SJCRH30 (cell line): ENCODE results near the gene DEFB123. TPM values are rescaled to one million over a fixed set of nuclear protein-coding genes. Genes with fewer than 3 reads are reported as not detected.
"Not testable (repeated sequence)": the region's sequence is repeated elsewhere in the genome, so short reads cannot be mapped to it uniquely, and the experiment has no call there.

Experiments used
- DNase-seq, 2 experiments: peaks; one replicate each; pipeline ENCODE4 v3.0.0-alpha.2; 2015 to 2020
- H3K27ac ChIP-seq: fragments of 250-450 bp; sonication (Bioruptor Pico); 2 replicates; pipeline ENCODE4 v1.5.1; 2020; ENCODE audit warnings: mild to moderate bottlenecking, moderate library complexity
- H3K27me3 ChIP-seq: fragments of 250-450 bp; sonication (Bioruptor Pico); 2 replicates; pipeline ENCODE4 v1.5.1; 2020; ENCODE audit warnings: mild to moderate bottlenecking, moderate library complexity
- H3K36me3 ChIP-seq: fragments of 250-450 bp; sonication (Bioruptor Pico); 2 replicates; pipeline ENCODE4 v1.5.1; 2020; ENCODE audit warnings: mild to moderate bottlenecking, moderate library complexity
- H3K4me1 ChIP-seq: fragments of 250-450 bp; sonication (Bioruptor Pico); 2 replicates; pipeline ENCODE4 v1.5.1; 2020; ENCODE audit warnings: mild to moderate bottlenecking, moderate library complexity
- H3K4me3 ChIP-seq: fragments of 250-450 bp; sonication (Bioruptor Pico); 2 replicates; pipeline ENCODE4 v1.5.1; 2020; ENCODE audit warnings: mild to moderate bottlenecking, moderate library complexity
- H3K9me3 ChIP-seq: fragments of 250-450 bp; sonication (Bioruptor Pico); replicated peaks from 2 replicates; pipeline ENCODE4 v1.5.1; 2020; ENCODE audit warnings: mild to moderate bottlenecking, moderate library complexity
- total RNA-seq: library from RNA; depleted of rRNA; stranded (reverse); fragments of >200 nt; shearing (Covaris generic); gene quantifications from 2 replicates; pipeline ENCODE4 v1.2.3, GENCODE V29; 2014

Gene DEFB123
- total RNA-seq, 1 experiment from 2014 or later: not detected

GRCh38 chr20:31449511-31450414 lies 9.3 kb downstream of the DEFB123 start:
- Histone ChIP-seq H3K9me3 (no peaks in the 10 kb centered on the region), H3K36me3 (no peaks in the 10 kb centered on the region), H3K4me3 (no peak overlapping the region), H3K4me1 (no peaks in the 10 kb centered on the region), H3K27me3 (peaks cover 3% of the 10 kb centered on the region; the same call in 1 of the 2 replicates), H3K27ac (no peak overlapping the region)
- no peak for DNase-seq

- Histone ChIP-seq H3K9me3 (no peaks in the 10 kb centered on the region), H3K36me3 (no peaks in the 10 kb centered on the region), H3K4me3 (no peak overlapping the region), H3K4me1 (no peaks in the 10 kb centered on the region), H3K27me3 (peaks cover 3% of the 10 kb centered on the region; the same call in 1 of the 2 replicates), H3K27ac (no peak overlapping the region)
- DNase-seq: no peak
These were observed 12.1 kb downstream of the DEFB123 start for GRCh38 chr20:31452575-31452974.

DNA sequence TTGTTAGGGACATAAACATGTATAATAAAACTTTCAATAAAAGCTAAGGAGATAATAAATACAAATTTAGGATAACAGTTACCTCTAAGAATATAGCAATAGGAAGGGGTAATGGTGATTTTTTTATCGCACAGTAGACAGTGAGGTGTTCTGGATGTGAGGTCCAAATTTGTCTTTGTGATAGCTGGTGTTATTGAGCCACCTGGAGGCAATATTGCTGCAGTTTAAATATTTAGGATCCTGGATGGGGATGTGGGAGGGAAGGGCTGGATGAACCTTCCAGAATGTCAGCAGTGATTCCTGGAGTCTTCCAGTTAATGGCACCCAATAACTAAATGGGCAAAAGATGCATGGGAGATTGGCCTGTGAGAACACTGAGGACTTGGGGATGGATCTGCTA lies 13.9 kb downstream of the DEFB123 start:
- Histone ChIP-seq H3K36me3 (no peaks in the 10 kb centered on the region), H3K27me3 (peaks cover 3% of the 10 kb centered on the region; the same call in 1 of the 2 replicates), H3K27ac (no peak overlapping the region), H3K4me3 (no peak overlapping the region), H3K4me1 (no peaks in the 10 kb centered on the region), H3K9me3 (no peaks in the 10 kb centered on the region)
- no peak for DNase-seq

DNA sequence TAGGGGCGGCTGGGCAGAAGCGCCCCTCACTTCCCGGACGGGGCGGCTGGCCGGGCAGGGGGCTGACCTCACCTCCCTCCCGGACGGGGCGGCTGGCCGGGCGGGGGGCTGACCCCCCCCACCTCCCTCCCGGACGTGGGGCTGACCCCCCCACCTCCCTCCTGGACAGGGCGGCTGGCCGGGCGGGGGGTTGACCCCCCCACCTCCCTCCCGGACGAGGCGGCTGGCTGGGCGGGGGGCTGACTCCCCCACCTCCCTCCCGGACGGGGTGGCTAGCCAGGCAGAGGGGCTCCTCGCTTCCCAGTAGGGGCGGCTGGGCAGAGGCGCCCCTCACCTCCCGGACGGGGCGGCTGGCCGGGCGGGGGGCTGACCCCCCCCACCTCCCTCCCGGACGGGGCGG lies 30.5 kb downstream of the DEFB123 start:
- H3K27me3 ChIP-seq, DNase-seq, H3K27ac ChIP-seq, H3K9me3 ChIP-seq, H3K4me1 ChIP-seq, H3K4me3 ChIP-seq, H3K36me3 ChIP-seq: not testable (repeated sequence)

- H3K9me3 ChIP-seq: no peaks in the 10 kb centered on the region
These were observed 32.2 kb downstream of the DEFB123 start for GRCh38 chr20:31472395-31473330.

DNA sequence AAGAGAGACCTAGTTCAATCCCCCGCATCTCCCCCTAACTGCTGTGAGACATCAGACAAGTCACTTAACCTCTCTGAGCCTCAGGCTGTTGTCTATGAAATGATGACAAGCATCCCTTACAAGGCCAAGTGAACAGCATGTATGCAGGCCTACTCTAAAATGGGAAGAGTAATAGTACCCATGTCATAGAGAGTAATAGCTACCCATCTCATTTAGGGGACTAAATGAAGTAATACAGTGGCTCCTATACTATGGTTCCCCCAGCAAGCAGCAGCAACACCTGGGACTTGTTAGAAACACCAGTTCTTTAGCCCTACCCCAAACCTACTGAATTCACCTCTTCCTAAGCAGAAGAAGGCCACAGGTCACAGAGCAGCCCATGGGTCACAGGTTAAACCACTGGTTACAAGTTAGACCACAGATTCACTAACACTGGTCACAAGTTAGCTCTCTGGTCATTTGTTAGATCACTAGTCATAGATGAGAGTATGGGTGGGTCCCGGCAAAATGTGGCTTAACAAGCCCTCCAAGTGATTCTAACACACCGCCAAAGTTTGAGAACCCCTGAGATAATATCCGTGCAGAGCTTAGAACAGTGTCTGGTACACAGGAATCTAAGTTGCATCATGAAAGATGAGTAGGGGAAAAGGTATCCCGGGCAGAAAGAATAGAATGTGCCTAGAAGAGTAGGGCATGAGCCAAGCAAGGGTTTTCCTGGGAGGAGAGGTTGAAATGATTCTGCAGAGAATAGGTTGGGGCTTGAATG lies 33.1 kb downstream of the DEFB123 start:
- DNase-seq: no peak
- H3K9me3 ChIP-seq: no peaks in the 10 kb centered on the region
- no peaks in the 10 kb centered on the region for H3K27me3 ChIP-seq
- H3K27ac ChIP-seq: no peak overlapping the region
- H3K4me1 ChIP-seq: no peaks in the 10 kb centered on the region
- no peak overlapping the region for H3K4me3 ChIP-seq
- H3K36me3 ChIP-seq: no peaks in the 10 kb centered on the region

More at GRCh38 chr20:31472395-31473330, 32.2 kb downstream of the DEFB123 start:
- H3K4me1 ChIP-seq: no peaks in the 10 kb centered on the region
- H3K4me3 ChIP-seq: no peak overlapping the region
- H3K27me3 ChIP-seq: no peaks in the 10 kb centered on the region
- H3K27ac ChIP-seq: no peak overlapping the region
- DNase-seq: no peak
- H3K36me3 ChIP-seq: no peaks in the 10 kb centered on the region

DNA sequence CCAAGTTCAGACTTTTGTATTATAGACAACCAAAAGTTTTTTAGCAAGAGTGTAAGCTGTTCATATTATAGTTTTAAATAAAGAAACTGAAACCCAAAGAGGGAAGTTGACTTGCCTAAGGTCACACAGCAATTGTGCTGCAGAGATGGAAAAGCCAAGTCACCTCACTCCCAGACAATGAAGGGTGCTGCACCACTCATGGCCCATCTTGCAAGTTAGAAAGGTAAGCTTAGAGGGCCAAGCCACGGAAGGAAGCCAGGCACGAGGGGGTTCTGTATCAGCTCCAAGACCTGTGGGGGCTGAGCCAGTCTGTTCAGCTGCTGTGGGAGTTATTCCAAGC lies 33.6 kb downstream of the DEFB123 start:
- H3K27ac ChIP-seq: no peak overlapping the region
- no peak overlapping the region for H3K4me3 ChIP-seq
- H3K4me1 ChIP-seq: no peaks in the 10 kb centered on the region
- DNase-seq: no peak
- H3K9me3 ChIP-seq: no peaks in the 10 kb centered on the region
- no peaks in the 10 kb centered on the region for H3K27me3 ChIP-seq
- H3K36me3 ChIP-seq: no peaks in the 10 kb centered on the region

GRCh38 chr20:31474758-31475427 lies 34.5 kb downstream of the DEFB123 start, which contains the start of the genes DEFB124 and REM1:
Gene DEFB124, minus strand, starts transcription at chr20:31475127. Its CDS starts 2,114 bp downstream, at chr20:31473013.
Gene REM1, plus strand, starts transcription at chr20:31475288. Its CDS starts 1,158 bp downstream, at chr20:31476446.
- Histone ChIP-seq H3K27ac (no peak within 1 kb of the TSS), H3K4me3 (no peak within 1 kb of the TSS)

GRCh38 chr20:31475472-31476293 lies 35.3 kb downstream of the DEFB123 start:
- DNase-seq: no peak
- Histone ChIP-seq H3K27me3 (no peaks in the 10 kb centered on the region), H3K4me3 (no peak overlapping the region), H3K4me1 (no peaks in the 10 kb centered on the region), H3K36me3 (no peaks in the 10 kb centered on the region), H3K9me3 (no peaks in the 10 kb centered on the region), H3K27ac (no peak overlapping the region)

More at GRCh38 chr20:31474758-31475427, 34.5 kb downstream of the DEFB123 start, which contains the start of the genes DEFB124 and REM1:
- Histone ChIP-seq H3K27me3 (no peaks in the 10 kb centered on the region), H3K4me1 (no peaks in the 10 kb centered on the region), H3K36me3 (no peaks in the 10 kb centered on the region), H3K9me3 (no peaks in the 10 kb centered on the region)
- DNase-seq: no peak

DNA sequence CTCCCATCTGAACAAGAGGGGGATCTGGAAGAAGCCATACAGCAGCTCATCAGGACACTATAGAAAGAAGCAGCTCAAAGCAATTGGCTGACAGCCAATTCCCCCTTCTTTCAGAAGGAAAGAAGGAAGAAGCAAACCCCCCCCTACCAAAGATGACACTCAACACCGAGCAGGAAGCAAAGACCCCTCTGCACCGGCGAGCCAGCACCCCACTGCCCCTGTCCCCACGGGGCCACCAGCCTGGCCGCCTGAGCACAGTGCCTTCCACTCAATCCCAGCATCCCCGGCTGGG lies 35.8 kb downstream of the DEFB123 start:
- DNase-seq: no peak
- H3K4me3 ChIP-seq: no peak overlapping the region
- H3K4me1 ChIP-seq: no peaks in the 10 kb centered on the region
- H3K9me3 ChIP-seq: no peaks in the 10 kb centered on the region
- peaks cover 1% of the 10 kb centered on the region; the same call in 1 of the 2 replicates for H3K27me3 ChIP-seq
- H3K36me3 ChIP-seq: no peaks in the 10 kb centered on the region
- no peak overlapping the region for H3K27ac ChIP-seq

DNA sequence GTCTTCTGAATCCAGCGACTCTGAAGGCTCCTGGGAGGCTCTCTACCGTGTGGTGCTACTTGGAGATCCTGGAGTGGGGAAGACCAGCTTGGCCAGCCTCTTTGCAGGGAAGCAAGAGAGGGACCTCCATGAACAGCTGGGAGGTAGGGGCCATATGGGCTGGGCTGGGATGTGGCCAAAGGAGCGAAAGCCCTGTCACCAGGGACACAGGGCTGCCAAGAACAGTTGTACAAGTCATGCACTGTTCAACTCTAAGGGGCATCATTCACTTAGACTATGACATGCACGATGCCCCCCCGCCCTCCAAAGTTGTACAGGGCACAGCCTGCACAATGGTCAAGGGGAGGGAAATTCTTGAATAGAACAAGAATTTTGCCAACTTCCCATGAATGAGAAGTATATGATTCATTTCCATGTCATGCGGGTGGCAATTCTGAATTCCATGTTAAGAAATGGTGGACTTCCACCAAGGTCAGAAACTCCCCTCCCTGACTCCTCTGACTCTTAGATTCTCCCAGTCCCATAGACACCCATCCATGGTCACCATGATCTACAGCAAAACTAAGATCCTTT lies 36.3 kb downstream of the DEFB123 start:
- no peak for DNase-seq
- Histone ChIP-seq H3K27ac (no peak overlapping the region), H3K27me3 (peaks cover 4% of the 10 kb centered on the region; the same call in 1 of the 2 replicates)

GRCh38 chr20:31484001-31484400 lies 43.6 kb downstream of the DEFB123 start:
- DNase-seq: no peak
- Histone ChIP-seq H3K27ac (no peak overlapping the region), H3K9me3 (no peaks in the 10 kb centered on the region), H3K36me3 (no peaks in the 10 kb centered on the region), H3K4me3 (no peak overlapping the region), H3K4me1 (no peaks in the 10 kb centered on the region), H3K27me3 (peaks cover 21% of the 10 kb centered on the region)

More for the DNA sequence above, 36.3 kb downstream of the DEFB123 start:
- Histone ChIP-seq H3K4me1 (no peaks in the 10 kb centered on the region), H3K36me3 (no peaks in the 10 kb centered on the region), H3K4me3 (no peak overlapping the region), H3K9me3 (no peaks in the 10 kb centered on the region)
